Aorta (tissue), 5 donors: ENCODE data around the gene SMARCA4. TPM values are rescaled to one million over a fixed set of nuclear protein-coding genes. Genes with fewer than 3 reads are reported as not detected.
A peak's percentile ranks its signal among the peaks of the same experiment; 100 is the strongest.
"Not testable (repeated sequence)": the region's sequence is repeated elsewhere in the genome, so short reads cannot be mapped to it uniquely, and the experiment has no call there.

Experiments
- ATAC-seq: fragments of 200-7000 bp; cut with Tn5 transposase; one replicate; pipeline ENCODE4 v1.9.1; 2022; ENCODE audit warnings: moderate library complexity; ENCODE audit not compliant: low FRiP score
- DNase-seq, 2 donors: peaks; one replicate each; pipeline ENCODE4 v3.0.0-alpha.2; 2020
- H3K27ac ChIP-seq, 2 donors: one replicate each; pipeline ENCODE4 v1.5.1; 2013; ENCODE audit warnings: low read length in 2 of 2, mild to moderate bottlenecking in 2 of 2, moderate library complexity in 2 of 2, control low read depth in 1 of 2, inconsistent platforms in 1 of 2, low read depth in 1 of 2
- H3K27me3 ChIP-seq, 2 donors: one replicate each; pipeline ENCODE4 v1.6.1; 2013; ENCODE audit warnings: control low read depth in 1 of 2, low read length in 1 of 2, mild to moderate bottlenecking in 1 of 2, moderate library complexity in 1 of 2; ENCODE audit not compliant: insufficient read depth in 2 of 2, control insufficient read depth in 1 of 2
- H3K36me3 ChIP-seq, 2 donors: one replicate each; pipeline ENCODE4 v1.6.1; 2013; ENCODE audit warnings: control low read depth in 1 of 2, low read length in 1 of 2, mild to moderate bottlenecking in 1 of 2; ENCODE audit not compliant: insufficient read depth in 2 of 2, control insufficient read depth in 1 of 2
- H3K4me1 ChIP-seq, 2 donors: one replicate each; pipeline ENCODE4 v1.6.1; 2013; ENCODE audit warnings: low read length in 2 of 2, control low read depth in 1 of 2, mild to moderate bottlenecking in 1 of 2, moderate library complexity in 1 of 2; ENCODE audit not compliant: insufficient read depth in 2 of 2, control insufficient read depth in 1 of 2
- H3K4me3 ChIP-seq, 2 donors: one replicate each; pipeline ENCODE4 v1.5.1; 2013; ENCODE audit warnings: low read length in 2 of 2, control low read depth in 1 of 2, mild to moderate bottlenecking in 1 of 2
- H3K9me3 ChIP-seq: one replicate; pipeline ENCODE4 v1.6.1; 2013; ENCODE audit warnings: mild to moderate bottlenecking, low read length; ENCODE audit not compliant: control insufficient read depth
- WGBS, 2 donors: extraction: QIAGEN DNeasy Blood & Tissue Kit; methylation state at CpG; one replicate each; pipeline ENCODE4 v1.1.7; 2013; 5-methylcytosine and 5-hydroxymethylcytosine counted together
- intact Hi-C, 2 donors: fragments of 100-400 bp; cut with DNase I; formaldehyde crosslinking; loops; one replicate each; pipeline versions ENCODE4 v1.14.2 to v1.15.0; 2022
- polyA plus RNA-seq, 2 donors: library from polyadenylated mRNA; stranded (reverse); fragments of 200-250 nt; gene quantifications; one replicate each; pipeline ENCODE4 v1.2.3, GENCODE V29; 2013
- total RNA-seq, 2 donors: library from RNA; stranded (reverse); fragmentation: NEBNext Ultra II Directional; extraction: Animal tissue kit (Norgen Biotek cat#: 25700); gene quantifications; one replicate each; pipeline ENCODE4 v1.2.1, GENCODE V29; 2021
- donor health status: healthy with polysubstance abuse.
- donor health status: Bipolar disorder and iron deficiency.
- donor health status: DM: no; HTN: no; CAD: no.
- donor health status: DM: no; HTN: no; CAD: no.
- donor health status: DM: yes; HTN: yes; CAD: no.

The SMARCA4 gene
- total and polyA plus RNA-seq, 4 donors, result 17.8 to 67.4 (median 63.4) TPM

GRCh38 chr19:10924597-10924996, 36.2 kb upstream of the SMARCA4 start:
- ATAC-seq (no peak), DNase-seq (no peak)
- Histone ChIP-seq H3K9me3 (no peaks in the 10 kb centered on the region), H3K4me1 (no peaks in the 10 kb centered on the region), H3K27me3 (no peaks in the 10 kb centered on the region), H3K4me3 (no peak overlapping the region), H3K36me3 (no peaks in the 10 kb centered on the region), H3K27ac (no peak overlapping the region)
- intact Hi-C loops, result loop anchor here in 1 of 2 donors (10.0 kb wide), 1 partner anchor 50 kb away; the partner anchor contains the start of gene CARM1
- 76 to 77% methylated on average over 13 of the region's 13 CpGs for WGBS, 2 donors

DNA sequence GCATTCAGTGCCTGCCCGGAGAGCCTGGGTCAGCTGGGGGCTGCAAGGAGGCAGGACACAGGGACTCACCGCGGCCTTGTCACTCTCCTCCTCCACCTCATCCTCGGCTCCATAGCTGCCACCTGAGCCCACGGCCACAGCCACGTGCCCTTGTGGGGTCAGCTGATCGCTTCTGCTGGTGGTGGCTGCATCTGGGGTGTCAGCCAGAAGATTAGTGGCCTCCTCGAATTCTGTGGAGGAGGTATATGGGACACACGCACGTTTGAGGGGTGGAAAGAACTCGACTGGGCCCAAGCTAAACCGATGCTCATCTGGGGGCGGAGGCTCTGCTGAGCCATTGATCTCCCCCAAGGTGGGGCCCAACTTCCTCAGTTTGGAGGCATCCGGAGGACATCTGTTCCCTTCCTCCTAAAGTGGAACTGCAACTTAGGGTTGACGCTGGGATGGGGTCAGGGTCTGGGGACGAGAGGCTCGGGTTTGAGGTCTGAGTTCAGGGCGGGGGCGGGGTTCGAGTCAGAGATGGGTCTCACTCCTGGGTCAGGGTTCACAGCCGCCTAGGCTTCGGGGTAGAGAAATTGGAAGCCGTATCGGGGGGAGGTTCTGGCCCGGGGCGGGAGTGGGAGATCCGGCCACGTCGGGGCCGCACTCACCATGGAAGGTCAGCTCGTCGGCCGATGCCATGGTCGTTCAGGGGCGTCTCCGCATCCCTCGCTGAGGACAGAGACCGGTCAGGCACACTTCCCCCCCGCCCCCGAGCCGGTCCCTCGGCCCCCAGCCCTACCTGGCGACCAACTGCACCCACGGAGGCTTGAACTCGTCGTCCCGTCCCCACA, 32.9 kb upstream of the SMARCA4 start:
- H3K9me3 ChIP-seq, result no peaks in the 10 kb centered on the region
- H3K27ac ChIP-seq, result peak overlapping the region in 1 of 2 donors; percentile 55
- no peaks in the 10 kb centered on the region for H3K27me3 ChIP-seq
- H3K4me1 ChIP-seq, result no peaks in the 10 kb centered on the region
- peak; percentile 6 for ATAC-seq
- peak overlapping the region; percentile 18 to 84 for H3K4me3 ChIP-seq
- DNase-seq, result no peak
- intact Hi-C loops, result loop anchor here (2.0 to 10.0 kb wide), 2 partner anchors 53 to 55 kb away; partner anchors contain the start of gene CARM1 (in 1 of the 2)
- H3K36me3 ChIP-seq, result no peaks in the 10 kb centered on the region
- WGBS, 2 donors, result 5% methylated on average over 47 of the region's 47 CpGs

DNA sequence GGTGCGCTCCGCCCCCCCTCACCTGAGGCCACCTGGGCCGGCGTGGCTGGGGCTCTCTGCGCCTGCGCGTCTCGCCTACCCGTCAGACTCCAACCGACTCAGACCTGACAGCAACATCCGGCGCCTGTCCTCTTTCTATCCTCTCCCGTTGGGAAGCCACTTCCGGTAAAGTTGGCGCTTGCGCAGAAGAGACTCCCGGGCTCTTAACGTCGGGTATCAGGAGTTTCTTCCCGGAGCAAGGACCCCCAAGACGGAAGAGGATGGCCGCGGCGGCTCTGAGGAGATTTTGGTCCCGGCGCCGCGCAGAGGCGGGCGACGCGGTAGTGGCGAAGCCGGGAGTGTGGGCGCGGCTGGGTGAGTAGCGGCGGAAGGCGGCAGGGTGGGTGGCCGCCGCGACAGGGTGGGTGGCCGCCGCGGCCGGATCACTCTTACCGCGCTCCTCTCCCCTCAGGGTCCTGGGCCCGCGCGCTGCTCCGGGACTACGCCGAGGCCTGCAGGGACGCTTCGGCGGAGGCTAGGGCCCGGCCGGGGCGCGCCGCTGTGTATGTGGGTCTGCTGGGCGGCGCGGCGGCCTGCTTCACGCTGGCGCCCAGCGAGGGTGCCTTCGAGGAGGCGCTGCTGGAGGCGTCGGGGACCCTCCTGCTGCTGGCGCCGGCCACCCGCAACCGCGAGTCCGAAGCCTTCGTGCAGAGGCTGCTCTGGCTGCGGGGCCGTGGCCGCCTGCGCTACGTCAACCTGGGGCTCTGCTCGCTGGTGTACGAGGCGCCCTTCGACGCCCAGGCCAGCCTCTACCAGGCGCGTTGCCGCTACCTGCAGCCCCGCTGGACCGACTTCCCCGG, 32.0 kb upstream of the SMARCA4 start, which contains the start of the genes TIMM29 and YIPF2:
Gene TIMM29, plus strand, starts transcription at position 249 of the 839 bp plus-strand sequence. Its CDS starts 12 bp downstream, at position 261.
Gene YIPF2, minus strand, starts transcription at position 77 of the 839 bp plus-strand sequence. CDS start 229 bp downstream, outside the sequence.
- Histone ChIP-seq H3K4me1 (no peaks in the 10 kb centered on the region), H3K9me3 (no peaks in the 10 kb centered on the region), H3K27ac (peak within 1 kb of the TSS in 1 of 2 donors; percentile 55), H3K27me3 (no peaks in the 10 kb centered on the region), H3K4me3 (peak within 1 kb of the TSS; percentile 67 to 84), H3K36me3 (no peaks in the 10 kb centered on the region)
- ATAC-seq, result peak; percentile 95
- peak; percentile 98 for DNase-seq
- intact Hi-C loops, result loop anchor here (2.0 to 10.0 kb wide), 2 partner anchors 54 to 56 kb away; partner anchors contain the start of gene CARM1 (in 1 of the 2)
- 0% methylated on average over 55 to 96 of the region's 96 CpGs for WGBS, 2 donors

- intact Hi-C loops, result loop anchor here (2.0 to 10.0 kb wide), 2 partner anchors 55 to 57 kb away; partner anchors contain the start of gene CARM1 (in 1 of the 2)
- 7 to 9% methylated on average over 27 of the region's 27 CpGs for WGBS, 2 donors
- ATAC-seq (no peak), DNase-seq (no peak)
- Histone ChIP-seq H3K4me3 (peak overlapping the region; percentile 67 to 75), H3K36me3 (no peaks in the 10 kb centered on the region), H3K27ac (peak overlapping the region in 1 of 2 donors; percentile 19), H3K9me3 (no peaks in the 10 kb centered on the region), H3K4me1 (no peaks in the 10 kb centered on the region), H3K27me3 (no peaks in the 10 kb centered on the region)
Measured at GRCh38 chr19:10929402-10929794, 31.4 kb upstream of the SMARCA4 start.

GRCh38 chr19:10935371-10936059, 25.3 kb upstream of the SMARCA4 start:
- DNase-seq (no peak), ATAC-seq (no peak)
- Histone ChIP-seq H3K4me1 (no peaks in the 10 kb centered on the region), H3K27ac (no peak overlapping the region), H3K27me3 (no peaks in the 10 kb centered on the region), H3K9me3 (no peaks in the 10 kb centered on the region), H3K4me3 (no peak overlapping the region), H3K36me3 (no peaks in the 10 kb centered on the region)
- WGBS, 2 donors, result 92 to 94% methylated on average over 9 of the region's 9 CpGs
- intact Hi-C loops, result loop anchor here in 1 of 2 donors (5.0 to 10.0 kb wide), 2 partner anchors 42 to 189 kb away; no protein-coding TSS in a partner anchor

DNA sequence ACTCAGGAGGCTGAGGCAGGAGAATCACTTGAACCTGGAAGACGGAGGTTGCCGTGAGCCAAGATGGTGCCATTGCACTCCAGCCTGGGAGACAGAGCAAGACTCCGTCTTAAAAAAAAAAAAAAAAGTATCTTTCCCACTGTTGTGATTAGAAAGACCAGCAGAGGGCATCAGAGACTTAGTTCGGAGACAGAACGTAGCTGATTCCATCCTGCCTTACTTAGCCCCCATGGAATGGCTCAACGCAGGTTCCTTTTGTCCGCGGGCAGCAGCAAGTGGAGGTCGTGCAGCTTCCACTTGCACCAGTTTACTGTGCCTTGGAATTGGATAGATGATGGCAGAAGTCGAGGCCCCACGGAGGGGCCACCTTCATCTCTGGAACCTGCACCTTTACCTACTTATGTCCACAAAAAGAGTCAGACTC, 24.2 kb upstream of the SMARCA4 start:
- no peaks in the 10 kb centered on the region for H3K27me3 ChIP-seq
- no peaks in the 10 kb centered on the region for H3K9me3 ChIP-seq
- no peak for DNase-seq
- H3K4me3 ChIP-seq, result no peak overlapping the region
- intact Hi-C loops, result loop anchor here in 1 of 2 donors (5.0 to 10.0 kb wide), 2 partner anchors 41 to 188 kb away; no protein-coding TSS in a partner anchor
- WGBS, 2 donors, result 2 to 4% methylated on average over 11 of the region's 11 CpGs
- H3K27ac ChIP-seq, result no peak overlapping the region
- peak; percentile 73 for ATAC-seq
- no peaks in the 10 kb centered on the region for H3K4me1 ChIP-seq
- H3K36me3 ChIP-seq, result no peaks in the 10 kb centered on the region

DNA sequence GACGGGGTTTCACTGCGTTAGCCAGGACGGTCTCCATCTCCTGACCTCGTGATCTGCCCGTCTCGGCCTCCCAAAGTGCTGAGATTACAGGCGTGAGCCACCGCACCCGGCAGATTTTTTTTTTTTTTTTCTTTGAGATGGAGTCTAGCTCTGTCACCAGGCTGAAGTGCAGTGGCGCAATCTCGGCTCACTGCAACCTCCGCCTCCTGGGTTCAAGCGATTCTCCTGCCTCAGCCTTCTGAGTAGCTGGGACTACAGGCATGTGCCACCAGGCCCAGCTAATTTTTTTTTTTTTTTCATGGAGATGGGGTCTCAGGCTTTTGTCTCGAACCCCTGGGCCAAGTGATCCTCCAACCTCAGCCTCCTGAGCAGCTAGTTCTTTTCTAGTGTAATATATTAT, 19.2 kb upstream of the SMARCA4 start:
- not testable (repeated sequence) for ATAC-seq, H3K4me1 ChIP-seq, H3K4me3 ChIP-seq, H3K27ac ChIP-seq, H3K9me3 ChIP-seq, DNase-seq, H3K27me3 ChIP-seq, H3K36me3 ChIP-seq
- intact Hi-C loops, result loop anchor here in 1 of 2 donors (5.0 kb wide), 1 partner anchor 91 kb away; no protein-coding TSS in a partner anchor
- 74 to 84% methylated on average over 14 of the region's 14 CpGs for WGBS, 2 donors

DNA sequence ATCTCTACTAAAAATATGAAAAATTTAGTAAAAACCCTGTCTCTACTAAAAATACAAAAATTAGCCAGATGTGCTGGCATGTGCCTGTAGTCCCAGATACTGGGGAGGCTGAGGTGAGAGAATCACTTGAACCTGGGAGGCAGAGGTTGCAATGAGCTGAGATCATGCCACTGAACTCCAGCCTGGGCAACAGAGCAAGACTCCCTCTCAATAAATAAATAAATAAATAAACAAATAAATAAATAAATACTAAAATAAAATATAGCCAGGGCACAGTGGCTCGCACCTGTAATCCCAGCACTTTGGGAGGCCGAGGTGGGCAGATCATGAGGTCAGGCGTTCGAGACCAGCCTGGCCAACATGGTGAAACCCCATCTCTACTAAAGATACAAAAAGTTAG, 17.4 kb upstream of the SMARCA4 start:
- WGBS, 2 donors, result 76 to 81% methylated on average over 4 of the region's 4 CpGs

More for the DNA sequence above, 17.4 kb upstream of the SMARCA4 start:
- ATAC-seq, DNase-seq, H3K4me1 ChIP-seq, H3K27me3 ChIP-seq, H3K27ac ChIP-seq, H3K4me3 ChIP-seq, H3K36me3 ChIP-seq, H3K9me3 ChIP-seq: not testable (repeated sequence)
- intact Hi-C loops, result loop anchor here in 1 of 2 donors (5.0 kb wide), 1 partner anchor 89 kb away; no protein-coding TSS in a partner anchor
